H1 (cell line): ENCODE measurements around the gene FXYD5. TPM values are rescaled to one million over a fixed set of nuclear protein-coding genes. Genes with fewer than 3 reads are reported as not detected.

Source experiments
- CTCF ChIA-PET: fragments of 300-600 bp; sonication (Branson Sonifier 250); formaldehyde crosslinking; loops from one replicate; lab custom pipeline; 2021; ENCODE audit not compliant: partially characterized antibody; lab: Charles Lee
- POLR2A ChIA-PET: fragments of 300-600 bp; sonication (Branson Sonifier 250); formaldehyde crosslinking; loops from one replicate; lab custom pipeline; 2021; ENCODE audit warnings: inconsistent platforms; ENCODE audit not compliant: partially characterized antibody; lab: Charles Lee
- DNase-seq, 2 experiments: peaks; one replicate each; pipeline versions ENCODE4 v3.0.0 to v3.0.0-alpha.2; 2010 to 2022; ENCODE audit warnings: low spot score in 2 of 2, low read depth in 1 of 2, mixed read lengths in 1 of 2
- FAIRE-seq: peaks from 2 replicates; lab custom pipeline; 2011; peaks lifted over from hg19 to GRCh38; lab: Jason Lieb, UNC
- H2AFZ ChIP-seq: 2 replicates; pipeline ENCODE4 v1.8.1; 2012; ENCODE audit warnings: low read length, inconsistent platforms
- H2AK5ac ChIP-seq: 2 replicates; pipeline ENCODE4 v1.6.1; 2013; ENCODE audit warnings: low read depth, low read length
- H2BK120ac ChIP-seq: replicated peaks from 2 replicates; pipeline ENCODE3; 2013; ENCODE audit warnings: low read depth, low read length, inconsistent platforms
- H2BK12ac ChIP-seq: 2 replicates; pipeline ENCODE4 v1.6.1; 2013; ENCODE audit warnings: low read depth, low read length
- H2BK15ac ChIP-seq: 2 replicates; pipeline ENCODE4 v1.6.1; 2013; ENCODE audit warnings: low read length
- H2BK20ac ChIP-seq: 2 replicates; pipeline ENCODE4 v1.6.1; 2013; ENCODE audit warnings: low read length
- H2BK5ac ChIP-seq: 2 replicates; pipeline ENCODE4 v1.6.1; 2013; ENCODE audit warnings: low read depth, low read length
- H3K14ac ChIP-seq: 2 replicates; pipeline ENCODE4 v1.6.1; 2013; ENCODE audit warnings: inconsistent platforms; ENCODE audit not compliant: insufficient read length
- H3K18ac ChIP-seq: 2 replicates; pipeline ENCODE4 v1.6.1; 2013; ENCODE audit warnings: low read length; ENCODE audit errors: extremely low read depth
- H3K23ac ChIP-seq: 2 replicates; pipeline ENCODE4 v1.6.1; 2013; ENCODE audit warnings: inconsistent platforms; ENCODE audit not compliant: insufficient read length
- H3K23me2 ChIP-seq: 2 replicates; pipeline ENCODE4 v1.6.1; 2013; ENCODE audit warnings: low read depth, low read length
- H3K27ac ChIP-seq: 2 replicates; pipeline ENCODE4 v1.6.1; 2011; ENCODE audit warnings: low read depth, low read length, inconsistent platforms
- H3K27me3 ChIP-seq, 4 experiments: replicated peaks in 1 of 4; 1 replicate in 1 of 4; 2 replicates in 3 of 4; pipeline versions ENCODE4 v1.6.1 to v1.8.1; 2011 to 2013; ENCODE audit warnings: low read length in 3 of 4, mild to moderate bottlenecking in 3 of 4, inconsistent platforms in 2 of 4, mixed read lengths in 2 of 4, moderate library complexity in 1 of 4; ENCODE audit not compliant: control insufficient read depth in 3 of 4, insufficient read depth in 3 of 4; ENCODE audit errors: extremely low read depth in 1 of 4
- H3K36me3 ChIP-seq, 4 experiments: 2 replicates each; pipeline versions ENCODE4 v1.6.1 to v1.8.1; 2011 to 2013; ENCODE audit warnings: mild to moderate bottlenecking in 4 of 4, low read length in 3 of 4, moderate library complexity in 2 of 4, control low read depth in 1 of 4, inconsistent platforms in 1 of 4; ENCODE audit not compliant: insufficient read depth in 4 of 4, control insufficient read depth in 2 of 4
- H3K4ac ChIP-seq: replicated peaks from 2 replicates; pipeline ENCODE3; 2013; ENCODE audit warnings: low read length, low read depth, mixed read lengths, inconsistent platforms; ENCODE audit not compliant: insufficient read length
- H3K4me1 ChIP-seq, 4 experiments: replicated peaks in 1 of 4; 1 replicate in 1 of 4; 2 replicates in 3 of 4; pipeline versions ENCODE4 v1.6.1 to v1.8.1; 2011 to 2013; ENCODE audit warnings: low read length in 3 of 4, inconsistent platforms in 2 of 4, mixed read lengths in 1 of 4; ENCODE audit not compliant: insufficient read depth in 4 of 4, control insufficient read depth in 3 of 4
- H3K4me2 ChIP-seq, 2 experiments: 2 replicates each; pipeline versions ENCODE4 v1.6.1 to v1.8.1; 2011 to 2013; ENCODE audit warnings: low read depth in 2 of 2, low read length in 2 of 2, control low read depth in 1 of 2, inconsistent platforms in 1 of 2, mild to moderate bottlenecking in 1 of 2; ENCODE audit not compliant: insufficient read depth in 1 of 2
- H3K4me3 ChIP-seq, 4 experiments: fragments of 200-600, 300-600 bp in 1 of 4; sonication (generic), shearing (Covaris generic), sonication (Bioruptor Twin) in 1 of 4; 2 replicates each; pipeline versions ENCODE4 v1.5.1 to v1.8.1; 2011 to 2016; ENCODE audit warnings: low read length in 4 of 4, low read depth in 3 of 4, control low read depth in 2 of 4, inconsistent platforms in 2 of 4, mild to moderate bottlenecking in 2 of 4, mixed read lengths in 1 of 4, moderate library complexity in 1 of 4; ENCODE audit not compliant: insufficient read depth in 2 of 4; ENCODE audit errors: extremely low read depth in 1 of 4
- H3K56ac ChIP-seq: replicated peaks from 2 replicates; pipeline ENCODE3; 2013; ENCODE audit warnings: low read depth, mild to moderate bottlenecking, mixed read lengths, low read length, inconsistent platforms; ENCODE audit not compliant: insufficient read length
- H3K79me1 ChIP-seq: 2 replicates; pipeline ENCODE4 v1.6.1; 2013; ENCODE audit warnings: low read depth, low read length, control low read depth
- H3K79me2 ChIP-seq, 2 experiments: 2 replicates each; pipeline versions ENCODE4 v1.6.1 to v1.8.1; 2012 to 2013; ENCODE audit warnings: low read length in 2 of 2, mild to moderate bottlenecking in 2 of 2, inconsistent platforms in 1 of 2; ENCODE audit not compliant: insufficient read depth in 2 of 2, control insufficient read depth in 1 of 2
- H3K9ac ChIP-seq, 4 experiments: replicated peaks in 1 of 4; 1 replicate in 1 of 4; 2 replicates in 3 of 4; pipeline versions ENCODE4 v1.6.1 to v1.8.1; 2011 to 2013; ENCODE audit warnings: low read depth in 3 of 4, low read length in 3 of 4, control low read depth in 2 of 4, mild to moderate bottlenecking in 2 of 4, moderate library complexity in 2 of 4, inconsistent platforms in 1 of 4; ENCODE audit errors: extremely low read depth in 1 of 4
- H3K9me3 ChIP-seq, 2 experiments: 2 replicates each; pipeline versions ENCODE4 v1.6.1 to v1.8.1; 2012 to 2013; ENCODE audit warnings: mild to moderate bottlenecking in 2 of 2, moderate library complexity in 2 of 2, control low read depth in 1 of 2, inconsistent platforms in 1 of 2, low read depth in 1 of 2, low read length in 1 of 2, mixed read lengths in 1 of 2; ENCODE audit not compliant: insufficient read depth in 2 of 2
- H4K20me1 ChIP-seq, 2 experiments: replicated peaks in 1 of 2; 2 replicates each; pipeline versions ENCODE3 to v1.8.1; 2011 to 2013; ENCODE audit warnings: inconsistent platforms in 2 of 2, low read length in 2 of 2, mild to moderate bottlenecking in 1 of 2; ENCODE audit not compliant: insufficient read depth in 2 of 2, control insufficient read depth in 1 of 2
- H4K5ac ChIP-seq: 2 replicates; pipeline ENCODE4 v1.6.1; 2013; ENCODE audit warnings: low read length, low read depth, mixed read lengths, inconsistent platforms; ENCODE audit not compliant: insufficient read length
- H4K8ac ChIP-seq: 2 replicates; pipeline ENCODE4 v1.8.0; 2013; ENCODE audit warnings: mild to moderate bottlenecking, moderate library complexity, low read length, inconsistent platforms; ENCODE audit not compliant: insufficient read depth; ENCODE audit errors: extremely low read depth
- H4K91ac ChIP-seq: replicated peaks from 2 replicates; pipeline ENCODE3; 2013; ENCODE audit warnings: low read length, mixed read lengths, inconsistent platforms; ENCODE audit not compliant: insufficient read length
- BCL11A ChIP-seq, 2 experiments: IDR thresholded peaks; one replicate each; pipeline ENCODE4 v1.6.1; 2011; ENCODE audit warnings: low read depth in 2 of 2, low read length in 2 of 2, mild to moderate bottlenecking in 2 of 2
- CEBPB ChIP-seq: IDR thresholded peaks from 2 replicates; pipeline ENCODE4 v1.6.1; 2012; ENCODE audit warnings: low read depth, low read length
- EP300 ChIP-seq, 2 experiments: IDR thresholded peaks; 1 replicate in 1 of 2; 2 replicates in 1 of 2; pipeline ENCODE4 v1.6.1; 2011 to 2012; ENCODE audit warnings: low read depth in 2 of 2, low read length in 2 of 2, mild to moderate bottlenecking in 2 of 2, borderline replicate concordance in 1 of 2, inconsistent platforms in 1 of 2, moderate library complexity in 1 of 2
- FOSL1 ChIP-seq: IDR thresholded peaks from 2 replicates; pipeline ENCODE4 v1.6.1; 2011; ENCODE audit warnings: mild to moderate bottlenecking, low read depth, low read length, moderate library complexity; ENCODE audit not compliant: insufficient read depth
- GTF2F1 ChIP-seq: IDR thresholded peaks from 2 replicates; pipeline ENCODE4 v1.6.1; 2012; ENCODE audit warnings: low read depth, low read length, improper control_type of control experiment, borderline replicate concordance
- POLR2AphosphoS5 ChIP-seq: IDR thresholded peaks from 2 replicates; pipeline ENCODE4 v1.6.1; 2011; ENCODE audit warnings: low read depth, low read length
- RAD21 ChIP-seq, 2 experiments: IDR thresholded peaks in 1 of 2; conservative IDR thresholded peaks in 1 of 2; 2 replicates each; pipeline ENCODE4 v1.6.1; 2011; ENCODE audit warnings: low read depth in 2 of 2, low read length in 2 of 2, improper control_type of control experiment in 1 of 2, inconsistent platforms in 1 of 2, mild to moderate bottlenecking in 1 of 2, moderate library complexity in 1 of 2
- SIN3A ChIP-seq, 2 experiments: IDR thresholded peaks in 1 of 2; conservative IDR thresholded peaks in 1 of 2; 2 replicates each; pipeline ENCODE4 v1.6.1; 2011 to 2012; ENCODE audit warnings: low read length in 2 of 2, improper control_type of control experiment in 1 of 2, low read depth in 1 of 2, mild to moderate bottlenecking in 1 of 2
- WGBS, 2 experiments: shearing (Covaris generic) in 1 of 2; methylation state at CpG; one replicate each; pipeline versions ENCODE4 v1.1.6 to v1.1.7; 2013 to 2015; ENCODE audit warnings: low lambda C conversion rate in 2 of 2, mixed read lengths in 2 of 2, inconsistent platforms in 1 of 2, low coverage in 1 of 2, missing lambda C conversion rate in 1 of 2; ENCODE audit not compliant: insufficient replicate concordance in 2 of 2, insufficient coverage in 1 of 2, insufficient read length in 1 of 2; ENCODE audit errors: extremely low coverage in 1 of 2, missing lambda C conversion rate in 1 of 2; 5-methylcytosine and 5-hydroxymethylcytosine counted together
- polyA plus RNA-seq, 7 experiments: library from polyadenylated mRNA; depleted of rRNA in 3 of 7; stranded (reverse) in 5 of 7; unstranded in 2 of 7; fragments of >200 nt in 5 of 7; fragments of 200-250 nt in 2 of 7; gene quantifications; 1 replicate in 5 of 7; 2 replicates in 1 of 7; 4 replicates in 1 of 7; pipeline versions ENCODE4 v1.2.1 to v1.2.3, GENCODE V29; 2011 to 2013; ENCODE audit warnings: missing spikeins in 2 of 7, mixed read lengths in 2 of 7
- total RNA-seq: library from RNA; stranded (reverse); fragmentation: NEBNext Ultra II Directional; extraction: Animal tissue kit (Norgen Biotek cat#: 25700); gene quantifications from 2 replicates; pipeline ENCODE4 v1.2.1, GENCODE V29; 2021
- TF ChIP-seq, protein P1 (sequence below), 3 experiments: IDR thresholded peaks; 1 replicate in 2 of 3; 2 replicates in 1 of 3; pipeline versions ENCODE4 v1.5.1 to v1.6.1; 2011; ENCODE audit warnings: low read length in 3 of 3, mild to moderate bottlenecking in 3 of 3, inconsistent platforms in 2 of 3, low read depth in 1 of 3, moderate library complexity in 1 of 3; ENCODE audit not compliant: insufficient read depth in 1 of 3; ENCODE audit errors: control extremely low read depth in 1 of 3

FXYD5 gene
- total and polyA plus RNA-seq, 2 of the 8 experiments (the other 6 are each of a cell fraction or from before 2014, with no cell fraction given) = 99.0 to 191 TPM

DNA sequence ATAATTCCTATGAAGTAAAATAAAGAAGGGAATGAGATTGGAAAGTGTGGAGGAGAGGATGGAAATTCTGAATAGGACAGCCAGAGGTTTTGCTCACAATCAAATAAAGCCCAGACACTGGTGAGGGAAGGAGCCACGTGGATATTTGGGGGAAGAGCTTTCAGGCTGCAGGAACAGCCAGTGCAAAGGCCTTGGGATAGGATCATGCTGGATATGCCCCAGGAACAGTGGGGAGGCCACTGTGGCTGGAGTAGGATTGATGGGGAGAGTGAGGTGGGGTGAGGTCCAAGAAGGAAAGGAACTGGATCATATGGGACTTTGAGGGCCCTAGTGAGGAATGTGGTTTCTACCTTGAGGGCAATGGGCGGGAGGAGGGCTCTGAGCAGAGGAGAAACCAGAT is 4.1 kb upstream of the FXYD5 start:
- H2AK5ac ChIP-seq = 0 out of 2 replicates have a peak overlapping the region, but pooled peaks have one; percentile 82
- peak overlapping the region; percentile 71; the same call in 1 of the 2 replicates for H2BK12ac ChIP-seq
- H2AFZ ChIP-seq = no peak overlapping the region
- H3K9ac ChIP-seq = no peak overlapping the region
- H2BK5ac ChIP-seq = peak overlapping the region; percentile 68; the same call in 1 of the 2 replicates
- no peaks in the 10 kb centered on the region for H4K20me1 ChIP-seq
- no peak overlapping the region for H3K4me3 ChIP-seq
- ChIA-PET CTCF (interaction anchor here (1.0 to 3.3 kb wide), 5 partner anchors 9 to 53 kb away, joined by 3 to 17 read pairs (median 3); partner anchors contain the start of gene LGI4), POLR2A (interaction anchor here (0.9 to 2.6 kb wide), 2 partner anchors 53 to 98 kb away, joined by 4 to 9 read pairs; no protein-coding TSS in a partner anchor)
- H3K27ac ChIP-seq = no peak overlapping the region
- peak overlapping the region; percentile 73; the same call in 1 of the 2 replicates for H3K18ac ChIP-seq
- no peak overlapping the region for H4K5ac ChIP-seq
- DNase-seq (no peak), FAIRE-seq (no peak)
- H4K8ac ChIP-seq = no peak overlapping the region
- no peak overlapping the region for H3K4me2 ChIP-seq
- no peak overlapping the region for H3K56ac ChIP-seq
- no peak overlapping the region for H3K4ac ChIP-seq
- H3K79me1 ChIP-seq = no peaks in the 10 kb centered on the region; the same call in 1 of the 2 replicates
- H3K23ac ChIP-seq = no peak overlapping the region
- WGBS, 2 experiments = 77% methylated on average over 2 of the region's 2 CpGs; no CpG with 5 or more reads in 1 of the 2 experiments
- H3K36me3 ChIP-seq = no peaks in the 10 kb centered on the region
- H3K4me1 ChIP-seq = peaks cover 4 to 23% (median 15%) of the 10 kb centered on the region in 4 experiments
- H3K27me3 ChIP-seq = peaks cover 0 to 5% (median 3%) of the 10 kb centered on the region in 4 experiments; a peak in 3 of 7 replicates
- no peaks in the 10 kb centered on the region for H3K9me3 ChIP-seq
- peaks cover 0 to 4% of the 10 kb centered on the region in 2 experiments; a peak in 1 of 4 replicates for H3K79me2 ChIP-seq
- H2BK15ac ChIP-seq = no peak overlapping the region
- H4K91ac ChIP-seq = peak overlapping the region; percentile 88
- no peak overlapping the region for H2BK120ac ChIP-seq
- no peak overlapping the region for H3K14ac ChIP-seq
- peaks cover 9% of the 10 kb centered on the region; the same call in 1 of the 2 replicates for H3K23me2 ChIP-seq
- H2BK20ac ChIP-seq = peak overlapping the region; percentile 38; the same call in 1 of the 2 replicates
- TF ChIP-seq FOSL1 = no peak
- TF ChIP-seq, protein P1, sequence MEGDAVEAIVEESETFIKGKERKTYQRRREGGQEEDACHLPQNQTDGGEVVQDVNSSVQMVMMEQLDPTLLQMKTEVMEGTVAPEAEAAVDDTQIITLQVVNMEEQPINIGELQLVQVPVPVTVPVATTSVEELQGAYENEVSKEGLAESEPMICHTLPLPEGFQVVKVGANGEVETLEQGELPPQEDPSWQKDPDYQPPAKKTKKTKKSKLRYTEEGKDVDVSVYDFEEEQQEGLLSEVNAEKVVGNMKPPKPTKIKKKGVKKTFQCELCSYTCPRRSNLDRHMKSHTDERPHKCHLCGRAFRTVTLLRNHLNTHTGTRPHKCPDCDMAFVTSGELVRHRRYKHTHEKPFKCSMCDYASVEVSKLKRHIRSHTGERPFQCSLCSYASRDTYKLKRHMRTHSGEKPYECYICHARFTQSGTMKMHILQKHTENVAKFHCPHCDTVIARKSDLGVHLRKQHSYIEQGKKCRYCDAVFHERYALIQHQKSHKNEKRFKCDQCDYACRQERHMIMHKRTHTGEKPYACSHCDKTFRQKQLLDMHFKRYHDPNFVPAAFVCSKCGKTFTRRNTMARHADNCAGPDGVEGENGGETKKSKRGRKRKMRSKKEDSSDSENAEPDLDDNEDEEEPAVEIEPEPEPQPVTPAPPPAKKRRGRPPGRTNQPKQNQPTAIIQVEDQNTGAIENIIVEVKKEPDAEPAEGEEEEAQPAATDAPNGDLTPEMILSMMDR (IDR thresholded peaks at IDR 0.05; ENCODE audit: control extremely low read depth in 1 of 3, insufficient read depth in 1 of 3, low read depth in 1 of 3, low read length in 3 of 3) = no peak
- TF ChIP-seq BCL11A (IDR thresholded peaks at IDR 0.05; ENCODE audit: low read depth in 2 of 2, low read length in 2 of 2) = no peak
- no peak for TF ChIP-seq EP300 (IDR thresholded peaks at IDR 0.05; ENCODE audit: borderline replicate concordance in 1 of 2, low read depth in 2 of 2, low read length in 2 of 2)
- TF ChIP-seq SIN3A (conservative IDR thresholded peaks at IDR 0.05 in 1 of 2, IDR thresholded peaks at IDR 0.05 in 1 of 2; ENCODE audit: low read depth in 1 of 2, low read length in 2 of 2) = no peak
- no peak for TF ChIP-seq CEBPB
- TF ChIP-seq GTF2F1 = no peak
- no peak for TF ChIP-seq RAD21 (IDR thresholded peaks at IDR 0.05 in 1 of 2, conservative IDR thresholded peaks at IDR 0.05 in 1 of 2; ENCODE audit: low read depth in 2 of 2, low read length in 2 of 2)
- no peak for TF ChIP-seq POLR2AphosphoS5
